OCI-LY1 (cell line): ENCODE data around the gene C1QTNF3.

Experiments used
- H2AFZ ChIP-seq: fragments of 200-600 bp; sonication (generic), shearing (Covaris generic); 2 replicates; pipeline ENCODE4 v1.6.0; 2014; ENCODE audit warnings: antibody characterized with exemption, mild to moderate bottlenecking, low read length
- H3F3A ChIP-seq: fragments of 200-600 bp; sonication (generic), shearing (Covaris generic); 2 replicates; pipeline ENCODE4 v1.6.0; 2014; ENCODE audit warnings: mild to moderate bottlenecking, antibody characterized with exemption, low read length, moderate library complexity; ENCODE audit not compliant: insufficient read depth
- H3K27ac ChIP-seq: fragments of 200-600 bp; sonication (generic); 2 replicates; pipeline ENCODE4 v1.5.1; 2014; ENCODE audit warnings: low read length, mixed run types, mild to moderate bottlenecking, low read depth; ENCODE audit not compliant: poor library complexity, severe bottlenecking
- H3K27me3 ChIP-seq: fragments of 200-600 bp; sonication (generic); 2 replicates; pipeline ENCODE4 v1.6.0; 2014; ENCODE audit warnings: antibody characterized with exemption, mild to moderate bottlenecking, low read length, moderate library complexity; ENCODE audit not compliant: insufficient read depth
- H3K36me3 ChIP-seq: fragments of 200-600 bp; sonication (generic); 2 replicates; pipeline ENCODE4 v1.6.1; 2014; ENCODE audit warnings: mild to moderate bottlenecking, antibody characterized with exemption, low read length, moderate library complexity, mixed read lengths; ENCODE audit not compliant: insufficient read depth
- H3K4me1 ChIP-seq: fragments of 200-600 bp; sonication (generic); 2 replicates; pipeline ENCODE4 v1.5.1; 2014; ENCODE audit warnings: mild to moderate bottlenecking, low read length, moderate library complexity; ENCODE audit not compliant: insufficient read depth, severe bottlenecking
- H3K4me2 ChIP-seq: fragments of 200-600 bp; sonication (generic), shearing (Covaris generic); 2 replicates; pipeline ENCODE4 v1.6.1; 2014; ENCODE audit warnings: low read length
- H3K4me3 ChIP-seq: fragments of 200-600 bp; sonication (generic); 2 replicates; pipeline ENCODE4 v1.5.1; 2014; ENCODE audit warnings: low read length, low read depth, mild to moderate bottlenecking, mixed read lengths; ENCODE audit not compliant: poor library complexity, severe bottlenecking
- H3K79me2 ChIP-seq: fragments of 200-600 bp; shearing (Covaris generic); 2 replicates; pipeline ENCODE4 v1.6.1; 2016; ENCODE audit warnings: mixed run types, low read length, mixed read lengths; ENCODE audit not compliant: insufficient read depth
- H3K9ac ChIP-seq: fragments of 200-600 bp; sonication (generic), shearing (Covaris generic); 2 replicates; pipeline ENCODE4 v1.6.1; 2014; ENCODE audit warnings: mild to moderate bottlenecking, low read length, mixed read lengths
- H3K9me2 ChIP-seq: fragments of 200-600 bp; sonication (generic), shearing (Covaris generic); 2 replicates; pipeline ENCODE4 v1.6.1; 2014; ENCODE audit warnings: low read depth, mild to moderate bottlenecking, low read length, mixed read lengths
- H3K9me3 ChIP-seq: fragments of 200-600 bp; shearing (Covaris generic); 2 replicates; pipeline ENCODE4 v1.6.1; 2014; ENCODE audit warnings: low read length, mixed read lengths
- H4K20me1 ChIP-seq: fragments of 200-600 bp; sonication (generic), shearing (Covaris generic); 2 replicates; pipeline ENCODE4 v1.6.0; 2016; ENCODE audit warnings: mild to moderate bottlenecking, low read length; ENCODE audit not compliant: insufficient read depth
- CTCF ChIP-seq: fragments of 200-600 bp; sonication (generic), shearing (Covaris generic); IDR thresholded peaks from 2 replicates; pipeline ENCODE4 v1.5.1; 2017; ENCODE audit warnings: mild to moderate bottlenecking, antibody characterized with exemption, low read length, moderate library complexity, mixed read lengths
- EZH2 ChIP-seq: fragments of 200-600 bp; sonication (generic), shearing (Covaris generic); IDR thresholded peaks from 2 replicates; pipeline ENCODE4 v1.8.0; 2017; ENCODE audit warnings: borderline replicate concordance, mixed run types, mild to moderate bottlenecking, antibody characterized with exemption, low read length, moderate library complexity, mixed read lengths

The C1QTNF3 gene

GRCh38 chr5:33978306-33978705 is 64.7 kb downstream of the C1QTNF3 start:
- H3K4me3 ChIP-seq = no peak overlapping the region
- no peaks in the 10 kb centered on the region for H3K79me2 ChIP-seq
- H3K27ac ChIP-seq = no peak overlapping the region
- H4K20me1 ChIP-seq = no peaks in the 10 kb centered on the region
- no peak overlapping the region for H3K4me2 ChIP-seq
- H3K9ac ChIP-seq = no peak overlapping the region
- H3F3A ChIP-seq = no peaks in the 10 kb centered on the region
- H3K9me3 ChIP-seq = no peaks in the 10 kb centered on the region
- H3K4me1 ChIP-seq = no peaks in the 10 kb centered on the region
- H3K9me2 ChIP-seq = no peaks in the 10 kb centered on the region
- no peaks in the 10 kb centered on the region for H3K27me3 ChIP-seq
- no peak for TF ChIP-seq EZH2
- TF ChIP-seq CTCF = no peak
- H3K36me3 ChIP-seq = no peaks in the 10 kb centered on the region
- no peak overlapping the region for H2AFZ ChIP-seq

- Histone ChIP-seq H2AFZ (no peak overlapping the region), H3K9me2 (no peaks in the 10 kb centered on the region), H3F3A (no peaks in the 10 kb centered on the region), H3K9ac (no peak overlapping the region), H3K4me1 (no peaks in the 10 kb centered on the region), H3K36me3 (no peaks in the 10 kb centered on the region), H3K9me3 (no peaks in the 10 kb centered on the region), H3K27me3 (no peaks in the 10 kb centered on the region), H4K20me1 (no peaks in the 10 kb centered on the region), H3K4me2 (no peak overlapping the region), H3K27ac (no peak overlapping the region), H3K4me3 (no peak overlapping the region), H3K79me2 (no peaks in the 10 kb centered on the region)
- TF ChIP-seq EZH2 = no peak
- no peak for TF ChIP-seq CTCF
These were observed 66.7 kb downstream of the C1QTNF3 start for GRCh38 chr5:33976307-33976706.

- Histone ChIP-seq H2AFZ (no peak overlapping the region), H3K27me3 (no peaks in the 10 kb centered on the region), H3F3A (no peaks in the 10 kb centered on the region), H3K4me1 (no peaks in the 10 kb centered on the region), H3K9me3 (no peaks in the 10 kb centered on the region), H3K4me2 (no peak overlapping the region), H4K20me1 (no peaks in the 10 kb centered on the region), H3K27ac (no peak overlapping the region), H3K4me3 (no peak overlapping the region), H3K79me2 (no peaks in the 10 kb centered on the region), H3K9ac (no peak overlapping the region), H3K36me3 (no peaks in the 10 kb centered on the region), H3K9me2 (no peaks in the 10 kb centered on the region)
- TF ChIP-seq EZH2 (no peak), CTCF (no peak)
These were observed 67.2 kb downstream of the C1QTNF3 start for GRCh38 chr5:33975852-33976251.
